ENCODE data around the gene EP400.

EP400 gene

DNA sequence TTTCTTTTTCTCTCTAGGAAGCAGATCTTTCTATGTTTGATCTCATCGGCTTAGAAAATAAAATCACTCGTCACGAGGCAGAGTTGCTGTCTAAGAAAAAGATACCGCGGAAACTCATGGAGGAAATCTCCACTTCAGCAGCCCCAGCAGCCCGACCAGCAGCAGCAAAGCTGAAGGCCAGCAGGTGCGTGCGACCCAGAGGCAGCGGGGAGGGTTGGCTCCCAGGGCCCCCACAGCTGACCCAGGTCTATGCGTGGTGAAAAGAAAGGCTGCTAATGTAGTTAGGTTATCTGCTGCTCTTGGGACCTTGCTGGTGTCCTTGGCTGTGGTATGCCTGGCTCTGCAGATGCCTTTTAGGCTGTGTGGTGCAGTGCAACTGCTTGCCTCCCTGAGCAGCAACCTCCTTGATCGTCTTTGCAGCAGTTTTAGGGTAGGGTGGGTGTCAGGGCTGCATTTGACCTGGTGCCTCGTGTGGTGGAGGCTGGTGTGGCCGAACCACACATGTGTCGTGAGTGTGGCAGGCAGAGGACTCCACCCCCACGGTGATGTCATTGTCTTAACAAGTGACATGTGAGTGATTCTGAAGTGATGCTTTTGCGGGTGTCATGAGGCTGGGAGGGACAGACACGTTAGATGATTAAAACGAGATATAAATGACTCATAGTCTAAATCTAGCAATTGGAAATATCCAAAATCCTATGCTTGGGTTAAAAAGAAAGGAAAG, 68.6 kb downstream of the EP400 start:
- Histone ChIP-seq H3K27me3 (ENCODE audit: insufficient read depth, low read length) (no peaks in the 10 kb centered on the region), H3K9me3 (ENCODE audit: low read length) (no peaks in the 10 kb centered on the region), H3F3A (ENCODE audit: insufficient read depth, low read length) (no peaks in the 10 kb centered on the region), H3K9ac (ENCODE audit: low read length) (no peak overlapping the region), H3K4me1 (ENCODE audit: insufficient read depth, low read length, severe bottlenecking) (no peaks in the 10 kb centered on the region), H3K27ac (ENCODE audit: low read depth, low read length, poor library complexity, severe bottlenecking) (no peak overlapping the region), H3K36me3 (ENCODE audit: insufficient read depth, low read length) (peaks cover 80% of the 10 kb centered on the region), H2AFZ (ENCODE audit: low read length) (no peak overlapping the region), H3K4me2 (ENCODE audit: low read length) (no peak overlapping the region), H3K9me2 (ENCODE audit: low read depth, low read length) (no peaks in the 10 kb centered on the region), H3K79me2 (ENCODE audit: insufficient read depth, low read length) (no peaks in the 10 kb centered on the region), H4K20me1 (ENCODE audit: insufficient read depth, low read length) (no peaks in the 10 kb centered on the region), H3K4me3 (ENCODE audit: low read depth, low read length, poor library complexity, severe bottlenecking) (no peak overlapping the region)
- TF ChIP-seq EZH2 (IDR thresholded peaks at IDR 0.05; ENCODE audit: borderline replicate concordance, low read length) (no peak), CTCF (IDR thresholded peaks at IDR 0.05; ENCODE audit: low read length) (no peak)

DNA sequence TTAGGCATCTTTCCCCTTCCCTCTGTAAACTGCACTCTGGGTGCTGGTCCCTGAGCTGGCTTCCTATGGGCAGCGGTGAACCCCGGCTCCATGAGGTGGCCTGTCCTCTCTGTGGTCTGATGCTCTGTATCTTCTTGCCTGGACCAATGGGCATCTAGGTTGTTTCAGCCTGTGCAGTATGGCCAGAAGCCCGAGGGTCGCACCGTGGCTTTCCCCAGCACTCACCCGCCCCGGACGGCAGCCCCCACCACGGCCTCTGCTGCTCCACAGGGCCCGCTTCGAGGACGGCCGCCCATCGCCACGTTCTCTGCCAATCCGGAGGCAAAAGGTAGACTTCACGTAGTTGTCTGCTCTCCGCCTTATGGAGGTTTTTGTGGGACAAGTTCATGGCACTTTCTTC, 70.1 kb downstream of the EP400 start:
- H3K4me2 ChIP-seq (ENCODE audit: low read length), result no peak overlapping the region
- H3K27me3 ChIP-seq (ENCODE audit: insufficient read depth, low read length), result no peaks in the 10 kb centered on the region
- H3K4me1 ChIP-seq (ENCODE audit: insufficient read depth, low read length, severe bottlenecking), result no peaks in the 10 kb centered on the region
- no peak overlapping the region for H3K4me3 ChIP-seq (ENCODE audit: low read depth, low read length, poor library complexity, severe bottlenecking)
- no peaks in the 10 kb centered on the region for H3K79me2 ChIP-seq (ENCODE audit: insufficient read depth, low read length)
- no peaks in the 10 kb centered on the region for H3K9me2 ChIP-seq (ENCODE audit: low read depth, low read length)
- H3K9me3 ChIP-seq (ENCODE audit: low read length), result no peaks in the 10 kb centered on the region
- H3F3A ChIP-seq (ENCODE audit: insufficient read depth, low read length), result no peaks in the 10 kb centered on the region
- no peak overlapping the region for H3K9ac ChIP-seq (ENCODE audit: low read length)
- no peak overlapping the region for H2AFZ ChIP-seq (ENCODE audit: low read length)
- H3K36me3 ChIP-seq (ENCODE audit: insufficient read depth, low read length), result peaks cover 78% of the 10 kb centered on the region
- no peaks in the 10 kb centered on the region for H4K20me1 ChIP-seq (ENCODE audit: insufficient read depth, low read length)
- TF ChIP-seq CTCF (IDR thresholded peaks at IDR 0.05; ENCODE audit: low read length) (no peak), EZH2 (IDR thresholded peaks at IDR 0.05; ENCODE audit: borderline replicate concordance, low read length) (no peak)
- H3K27ac ChIP-seq (ENCODE audit: low read depth, low read length, poor library complexity, severe bottlenecking), result no peak overlapping the region

- Histone ChIP-seq H3F3A (ENCODE audit: insufficient read depth, low read length) (no peaks in the 10 kb centered on the region), H3K9me3 (ENCODE audit: low read length) (no peaks in the 10 kb centered on the region), H4K20me1 (ENCODE audit: insufficient read depth, low read length) (no peaks in the 10 kb centered on the region), H3K27me3 (ENCODE audit: insufficient read depth, low read length) (no peaks in the 10 kb centered on the region), H3K27ac (ENCODE audit: low read depth, low read length, poor library complexity, severe bottlenecking) (no peak overlapping the region), H3K9me2 (ENCODE audit: low read depth, low read length) (no peaks in the 10 kb centered on the region), H3K9ac (ENCODE audit: low read length) (no peak overlapping the region), H3K4me2 (ENCODE audit: low read length) (no peak overlapping the region), H3K36me3 (ENCODE audit: insufficient read depth, low read length) (peaks cover 78% of the 10 kb centered on the region), H3K4me1 (ENCODE audit: insufficient read depth, low read length, severe bottlenecking) (no peaks in the 10 kb centered on the region), H2AFZ (ENCODE audit: low read length) (no peak overlapping the region), H3K79me2 (ENCODE audit: insufficient read depth, low read length) (no peaks in the 10 kb centered on the region), H3K4me3 (ENCODE audit: low read depth, low read length, poor library complexity, severe bottlenecking) (no peak overlapping the region)
- TF ChIP-seq CTCF (IDR thresholded peaks at IDR 0.05; ENCODE audit: low read length) (no peak), EZH2 (IDR thresholded peaks at IDR 0.05; ENCODE audit: borderline replicate concordance, low read length) (no peak)
These were observed 70.5 kb downstream of the EP400 start for GRCh38 chr12:132020292-132020691.
